Neuronal stem cell (in vitro differentiated cells): ENCODE measurements around the gene CLIC4.
A peak's percentile ranks its signal among the peaks of the same experiment; 100 is the strongest.
"Not testable (repeated sequence)": the region's sequence is repeated elsewhere in the genome, so short reads cannot be mapped to it uniquely, and the experiment has no call there.

Source experiments
- DNase-seq: peaks from one replicate; pipeline ENCODE4 v3.0.0-alpha.2; 2013; ENCODE audit warnings: low spot score
- H2AFZ ChIP-seq: one replicate; pipeline ENCODE4 v1.6.1; 2013; ENCODE audit warnings: mild to moderate bottlenecking, low read length, inconsistent platforms
- H2AK5ac ChIP-seq: 2 replicates; pipeline ENCODE4 v1.6.1; 2013; ENCODE audit warnings: low read depth, mild to moderate bottlenecking, inconsistent platforms, low read length, moderate library complexity, mixed read lengths
- H2BK120ac ChIP-seq: 2 replicates; pipeline ENCODE4 v1.6.1; 2013; ENCODE audit warnings: low read depth, mild to moderate bottlenecking, inconsistent platforms, low read length, moderate library complexity, mixed read lengths
- H2BK12ac ChIP-seq: one replicate; pipeline ENCODE4 v1.6.1; 2013; ENCODE audit warnings: low read length, inconsistent platforms
- H2BK15ac ChIP-seq: 2 replicates; pipeline ENCODE4 v1.6.1; 2013; ENCODE audit warnings: mild to moderate bottlenecking, low read length, inconsistent platforms, mixed read lengths
- H2BK5ac ChIP-seq: one replicate; pipeline ENCODE4 v1.6.1; 2013; ENCODE audit warnings: inconsistent platforms, mild to moderate bottlenecking, low read length, moderate library complexity
- H3K14ac ChIP-seq: one replicate; pipeline ENCODE4 v1.6.1; 2013; ENCODE audit warnings: low read length, inconsistent platforms
- H3K18ac ChIP-seq: 2 replicates; pipeline ENCODE4 v1.6.1; 2013; ENCODE audit warnings: low read length, inconsistent platforms
- H3K23ac ChIP-seq: 2 replicates; pipeline ENCODE4 v1.6.1; 2013; ENCODE audit warnings: low read depth, mild to moderate bottlenecking, mixed read lengths, low read length, inconsistent platforms; ENCODE audit not compliant: poor library complexity
- H3K27ac ChIP-seq: replicated peaks from 3 replicates; pipeline ENCODE4 v1.5.1; 2013; ENCODE audit warnings: low read length, inconsistent platforms
- H3K27me3 ChIP-seq, 3 experiments: 2 replicates each; pipeline ENCODE4 v1.6.1; 2013; ENCODE audit warnings: low read length in 3 of 3, mild to moderate bottlenecking in 2 of 3, inconsistent platforms in 1 of 3, low read depth in 1 of 3, mixed read lengths in 1 of 3, moderate library complexity in 1 of 3; ENCODE audit not compliant: control insufficient read depth in 3 of 3, insufficient read depth in 3 of 3
- H3K36me3 ChIP-seq, 2 donors: replicated peaks in 1 of 2; 2 replicates each; pipeline ENCODE4 v1.6.1; 2013; ENCODE audit warnings: low read length in 2 of 2; ENCODE audit not compliant: control insufficient read depth in 2 of 2, insufficient read depth in 2 of 2
- H3K4ac ChIP-seq: 2 replicates; pipeline ENCODE4 v1.6.1; 2013; ENCODE audit warnings: inconsistent platforms, mild to moderate bottlenecking, low read length, moderate library complexity
- H3K4me1 ChIP-seq, 2 donors: 1 replicate in 1 of 2; 2 replicates in 1 of 2; pipeline ENCODE4 v1.6.1; 2013; ENCODE audit warnings: low read length in 2 of 2, low read depth in 1 of 2; ENCODE audit not compliant: control insufficient read depth in 2 of 2, insufficient read depth in 1 of 2
- H3K4me2 ChIP-seq: one replicate; pipeline ENCODE4 v1.6.1; 2013; ENCODE audit warnings: mild to moderate bottlenecking, low read length, inconsistent platforms; ENCODE audit not compliant: insufficient read depth, poor library complexity, severe bottlenecking
- H3K4me3 ChIP-seq, 2 donors: 2 replicates each; pipeline ENCODE4 v1.5.1; 2013; ENCODE audit warnings: low read length in 2 of 2, mild to moderate bottlenecking in 2 of 2, inconsistent platforms in 1 of 2, moderate library complexity in 1 of 2
- H3K79me1 ChIP-seq: one replicate; pipeline ENCODE4 v1.6.1; 2013; ENCODE audit warnings: low read depth, mild to moderate bottlenecking, inconsistent platforms, low read length, moderate library complexity
- H3K9ac ChIP-seq: one replicate; pipeline ENCODE4 v1.6.1; 2013; ENCODE audit warnings: mild to moderate bottlenecking, low read depth, low read length, inconsistent platforms; ENCODE audit not compliant: poor library complexity
- H3K9me3 ChIP-seq, 2 donors: replicated peaks in 1 of 2; 2 replicates each; pipeline versions ENCODE3 to v1.6.1; 2013; ENCODE audit warnings: low read length in 2 of 2, mild to moderate bottlenecking in 2 of 2, inconsistent platforms in 1 of 2, low read depth in 1 of 2, mixed read lengths in 1 of 2, moderate library complexity in 1 of 2; ENCODE audit not compliant: control insufficient read depth in 2 of 2, insufficient read depth in 1 of 2
- H4K8ac ChIP-seq: one replicate; pipeline ENCODE4 v1.6.1; 2013; ENCODE audit warnings: low read depth, mild to moderate bottlenecking, inconsistent platforms, low read length, moderate library complexity
- H4K91ac ChIP-seq: one replicate; pipeline ENCODE4 v1.6.1; 2013; ENCODE audit warnings: low read length, low read depth, mild to moderate bottlenecking, inconsistent platforms; ENCODE audit not compliant: poor library complexity
- WGBS, 2 donors: extraction: QIAGEN DNeasy Blood & Tissue Kit; methylation state at CpG; one replicate each; pipeline ENCODE4 v1.1.7; 2013; ENCODE audit warnings: missing lambda C conversion rate in 2 of 2, mixed read lengths in 1 of 2; ENCODE audit not compliant: insufficient read length in 2 of 2, insufficient replicate concordance in 1 of 2; ENCODE audit errors: extremely low coverage in 2 of 2; 5-methylcytosine and 5-hydroxymethylcytosine counted together

The CLIC4 gene

GRCh38 chr1:24720152-24720551 lies 25.1 kb upstream of the CLIC4 start:
- H3K14ac ChIP-seq, result no peak overlapping the region
- H3K4ac ChIP-seq, result no peak overlapping the region
- H3K79me1 ChIP-seq, result no peaks in the 10 kb centered on the region
- H2AK5ac ChIP-seq, result peak overlapping the region; percentile 67
- H3K27ac ChIP-seq, result no peak overlapping the region
- WGBS, 2 donors, result no CpG with 5 or more reads among the region's 12 CpGs
- no peak overlapping the region for H2BK12ac ChIP-seq
- no peaks in the 10 kb centered on the region for H3K27me3 ChIP-seq
- H3K4me3 ChIP-seq, result no peak overlapping the region
- no peak overlapping the region for H4K91ac ChIP-seq
- H3K9ac ChIP-seq, result no peak overlapping the region
- H2BK5ac ChIP-seq, result no peak overlapping the region
- H3K9me3 ChIP-seq, result no peaks in the 10 kb centered on the region
- H3K4me2 ChIP-seq, result no peak overlapping the region
- H4K8ac ChIP-seq, result no peak overlapping the region
- no peak overlapping the region for H2BK120ac ChIP-seq
- no peaks in the 10 kb centered on the region for H3K36me3 ChIP-seq
- DNase-seq, result no peak
- peak overlapping the region; percentile 95 for H2BK15ac ChIP-seq
- peak overlapping the region; percentile 32 for H3K18ac ChIP-seq
- H3K4me1 ChIP-seq, result peaks cover 2 to 4% of the 10 kb centered on the region in 2 donors
- H2AFZ ChIP-seq, result no peak overlapping the region
- no peak overlapping the region for H3K23ac ChIP-seq

DNA sequence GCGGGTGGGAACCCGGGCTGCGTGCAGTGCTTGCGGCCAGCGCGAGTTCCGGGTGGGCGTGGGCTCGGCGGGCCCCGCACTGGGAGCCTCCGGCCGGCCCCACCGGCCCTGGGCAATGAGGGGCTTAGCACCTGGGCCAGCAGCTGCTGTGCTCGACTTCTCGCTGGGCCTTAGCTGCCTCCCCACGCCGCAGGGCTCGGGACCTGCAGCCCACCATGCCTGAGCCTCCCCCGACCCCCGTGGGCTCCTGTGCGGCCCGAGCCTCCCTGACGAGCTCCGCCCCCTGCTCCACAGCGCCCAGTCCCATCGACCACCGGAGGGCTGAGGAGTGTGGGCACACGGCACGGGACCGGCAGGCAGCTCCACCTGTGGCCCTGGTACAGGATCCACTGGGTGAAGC lies 23.7 kb upstream of the CLIC4 start:
- no peak overlapping the region for H2BK5ac ChIP-seq
- peaks cover 3 to 9% of the 10 kb centered on the region in 2 donors for H3K4me1 ChIP-seq
- no peaks in the 10 kb centered on the region for H3K79me1 ChIP-seq
- no peak overlapping the region for H3K4me2 ChIP-seq
- no peak overlapping the region for H2BK15ac ChIP-seq
- no CpG with 5 or more reads among the region's 31 CpGs for WGBS, 2 donors
- H2BK12ac ChIP-seq, result peak overlapping the region; percentile 87
- H3K4ac ChIP-seq, result no peak overlapping the region
- H2AFZ ChIP-seq, result no peak overlapping the region
- H3K14ac ChIP-seq, result no peak overlapping the region
- H3K9me3 ChIP-seq, result no peaks in the 10 kb centered on the region
- peak overlapping the region; percentile 9 for H3K18ac ChIP-seq
- H3K36me3 ChIP-seq, result no peaks in the 10 kb centered on the region
- H3K27me3 ChIP-seq, result no peaks in the 10 kb centered on the region
- no peak overlapping the region for H2BK120ac ChIP-seq
- no peak for DNase-seq
- no peak overlapping the region for H3K23ac ChIP-seq
- H3K27ac ChIP-seq, result no peak overlapping the region
- H2AK5ac ChIP-seq, result no peak overlapping the region
- H3K4me3 ChIP-seq, result no peak overlapping the region
- no peak overlapping the region for H4K8ac ChIP-seq
- H3K9ac ChIP-seq, result no peak overlapping the region
- H4K91ac ChIP-seq, result no peak overlapping the region

DNA sequence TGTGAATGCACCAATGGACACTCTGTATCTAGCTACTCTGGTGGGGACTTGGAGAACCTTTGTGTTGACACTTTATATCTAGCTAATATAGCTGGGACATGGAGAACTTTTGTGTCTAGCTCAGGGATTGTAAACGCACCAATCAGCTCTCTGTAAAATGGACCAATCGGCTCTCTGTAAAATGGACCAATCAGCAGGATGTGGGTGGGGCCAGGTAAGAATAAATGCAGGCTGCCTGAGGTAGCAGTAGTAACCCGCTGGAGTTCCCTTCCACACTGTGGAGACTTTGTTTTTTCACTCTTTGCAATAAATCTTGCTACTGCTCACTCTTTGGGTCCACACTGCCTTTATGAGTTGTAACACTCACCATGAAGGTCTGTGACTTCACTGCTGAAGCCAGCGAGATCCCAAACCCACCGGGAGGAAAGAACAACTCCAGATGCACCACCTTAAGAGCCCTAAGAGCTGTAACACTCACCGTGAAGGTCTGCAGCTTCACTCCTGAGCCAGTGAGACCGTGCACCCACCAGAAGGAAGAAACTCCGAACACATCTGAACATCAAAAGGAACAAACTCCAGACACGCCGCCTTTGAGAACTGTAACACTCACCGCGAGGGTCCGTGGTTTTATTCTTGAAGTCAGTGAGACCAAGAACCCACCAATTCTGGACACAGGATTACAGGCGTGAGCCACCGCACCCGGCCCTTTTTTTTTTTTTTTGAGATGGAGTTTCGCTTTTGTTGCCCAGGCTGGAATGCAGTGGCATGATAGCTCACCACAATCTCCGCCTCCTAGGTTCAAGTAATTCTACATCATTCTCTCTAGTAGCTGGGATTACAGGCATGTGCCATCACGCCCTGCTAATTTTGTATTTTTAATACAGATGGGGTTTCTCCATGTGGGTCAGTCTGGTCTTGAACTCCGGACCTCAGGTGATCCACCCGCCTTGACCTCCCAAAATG lies 22.9 kb upstream of the CLIC4 start:
- not testable (repeated sequence) for H3K4me1 ChIP-seq, H3K9ac ChIP-seq, H3K36me3 ChIP-seq, H3K14ac ChIP-seq, H3K27ac ChIP-seq, H2BK12ac ChIP-seq, H2AK5ac ChIP-seq, H3K9me3 ChIP-seq, H3K23ac ChIP-seq, H4K8ac ChIP-seq, H3K4ac ChIP-seq, H3K18ac ChIP-seq, H2BK5ac ChIP-seq, H2AFZ ChIP-seq, H3K79me1 ChIP-seq, H2BK120ac ChIP-seq, H3K4me3 ChIP-seq, H4K91ac ChIP-seq, DNase-seq, H3K4me2 ChIP-seq, H3K27me3 ChIP-seq
- no CpG with 5 or more reads among the region's 21 CpGs for WGBS, 2 donors
- H2BK15ac ChIP-seq, result peak overlapping the region; percentile 9

DNA sequence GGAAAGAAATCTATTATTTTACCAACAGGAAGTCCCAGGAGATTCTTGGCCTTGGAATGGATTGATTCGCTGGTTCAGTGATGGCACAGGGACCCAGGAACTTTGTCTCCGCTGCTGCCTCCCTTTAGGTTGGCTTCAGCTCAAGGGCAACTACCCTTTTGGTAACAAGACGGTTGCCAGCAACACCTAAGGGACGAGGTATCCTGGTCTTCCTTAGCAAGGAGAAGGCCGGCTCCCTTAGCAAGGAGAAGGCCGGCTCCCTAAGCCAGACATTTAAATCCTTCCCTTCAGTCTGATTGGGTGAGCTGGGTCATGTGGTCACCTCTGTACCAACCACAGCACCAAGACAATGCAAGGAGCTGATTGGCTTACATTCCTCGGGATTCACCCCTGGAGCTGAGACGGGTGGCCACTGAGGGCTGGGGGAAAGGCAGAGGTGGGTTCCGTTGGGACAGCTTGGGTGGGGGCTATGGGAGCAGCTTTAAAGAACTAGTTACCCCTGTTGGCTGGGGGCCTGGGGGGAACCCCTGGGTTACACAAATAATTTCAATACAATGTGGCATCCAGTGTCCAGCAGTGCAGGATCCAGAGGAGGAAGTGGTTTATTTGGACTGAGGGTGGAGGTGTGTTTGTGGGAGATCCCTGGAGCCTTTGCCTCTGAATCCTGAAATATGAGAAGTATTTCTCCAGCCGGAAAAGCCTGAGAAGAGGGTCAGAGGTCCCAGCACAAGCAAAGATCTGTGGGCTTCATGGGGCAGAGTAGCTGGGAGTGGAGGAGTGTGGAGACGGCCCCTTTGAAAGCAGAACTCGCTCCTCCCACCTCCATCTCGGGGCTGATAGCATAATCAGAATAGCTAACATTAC lies 20.7 kb upstream of the CLIC4 start:
- no peak overlapping the region for H3K9ac ChIP-seq
- no peak overlapping the region for H2BK5ac ChIP-seq
- H2BK120ac ChIP-seq, result no peak overlapping the region
- H3K23ac ChIP-seq, result no peak overlapping the region
- H3K36me3 ChIP-seq, result no peaks in the 10 kb centered on the region
- WGBS, 2 donors, result no CpG with 5 or more reads among the region's 13 CpGs
- DNase-seq, result no peak
- H3K27me3 ChIP-seq, result no peaks in the 10 kb centered on the region
- no peak overlapping the region for H2BK15ac ChIP-seq
- no peaks in the 10 kb centered on the region for H3K9me3 ChIP-seq
- H3K27ac ChIP-seq, result peak overlapping the region; percentile 58
- H3K4me1 ChIP-seq, result peaks cover 4 to 9% of the 10 kb centered on the region in 2 donors
- peak overlapping the region; percentile 79 for H2AFZ ChIP-seq
- no peak overlapping the region for H3K4ac ChIP-seq
- peak overlapping the region; percentile 18 for H3K4me2 ChIP-seq
- peak overlapping the region; percentile 3 for H3K18ac ChIP-seq
- H3K4me3 ChIP-seq, result peak overlapping the region in 1 of 2 donors; percentile 49
- H3K14ac ChIP-seq, result no peak overlapping the region
- H3K79me1 ChIP-seq, result no peaks in the 10 kb centered on the region
- H4K8ac ChIP-seq, result no peak overlapping the region
- no peak overlapping the region for H2AK5ac ChIP-seq
- H4K91ac ChIP-seq, result no peak overlapping the region
- H2BK12ac ChIP-seq, result no peak overlapping the region
